ENCODE data around the gene OSBPL6.

DNA sequence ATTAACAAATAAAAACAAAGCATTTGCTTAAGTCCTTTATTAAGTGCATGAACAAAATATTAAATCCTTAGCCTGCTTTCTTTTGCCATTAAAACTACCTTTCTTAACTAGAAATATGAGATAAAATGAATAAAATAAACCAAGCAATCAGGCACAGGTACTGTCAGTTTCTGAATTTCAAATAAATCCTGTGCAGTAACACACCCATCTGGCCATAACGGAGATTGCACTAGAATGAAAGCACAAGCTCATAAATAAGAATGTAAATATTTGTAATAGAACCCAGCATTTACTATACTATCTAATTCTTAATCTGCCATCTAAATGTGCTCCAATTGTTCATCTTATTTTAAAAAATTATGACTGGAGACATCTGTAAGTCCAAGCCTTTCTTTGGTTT lies 224.8 kb downstream of the OSBPL6 start:
- TF ChIP-seq, protein P1, sequence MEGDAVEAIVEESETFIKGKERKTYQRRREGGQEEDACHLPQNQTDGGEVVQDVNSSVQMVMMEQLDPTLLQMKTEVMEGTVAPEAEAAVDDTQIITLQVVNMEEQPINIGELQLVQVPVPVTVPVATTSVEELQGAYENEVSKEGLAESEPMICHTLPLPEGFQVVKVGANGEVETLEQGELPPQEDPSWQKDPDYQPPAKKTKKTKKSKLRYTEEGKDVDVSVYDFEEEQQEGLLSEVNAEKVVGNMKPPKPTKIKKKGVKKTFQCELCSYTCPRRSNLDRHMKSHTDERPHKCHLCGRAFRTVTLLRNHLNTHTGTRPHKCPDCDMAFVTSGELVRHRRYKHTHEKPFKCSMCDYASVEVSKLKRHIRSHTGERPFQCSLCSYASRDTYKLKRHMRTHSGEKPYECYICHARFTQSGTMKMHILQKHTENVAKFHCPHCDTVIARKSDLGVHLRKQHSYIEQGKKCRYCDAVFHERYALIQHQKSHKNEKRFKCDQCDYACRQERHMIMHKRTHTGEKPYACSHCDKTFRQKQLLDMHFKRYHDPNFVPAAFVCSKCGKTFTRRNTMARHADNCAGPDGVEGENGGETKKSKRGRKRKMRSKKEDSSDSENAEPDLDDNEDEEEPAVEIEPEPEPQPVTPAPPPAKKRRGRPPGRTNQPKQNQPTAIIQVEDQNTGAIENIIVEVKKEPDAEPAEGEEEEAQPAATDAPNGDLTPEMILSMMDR (IDR thresholded peaks at IDR 0.05): no peak
- TF ChIP-seq POLR2A (IDR thresholded peaks at IDR 0.05): no peak

All from sigmoid colon (tissue), 3 donors.